A673 (cell line): ENCODE data around the gene TJP1. TPM values are rescaled to one million over a fixed set of nuclear protein-coding genes. Genes with fewer than 3 reads are reported as not detected.
"Not testable (repeated sequence)": the region's sequence is repeated elsewhere in the genome, so short reads cannot be mapped to it uniquely, and the experiment has no call there.

Experiments used
- BruUV-seq: library from RNA; stranded (reverse); fragments of 400-500 nt; replicated peaks from 2 replicates; lab custom pipeline; 2021; lab: Mats Ljungman, UMichigan
- CTCF ChIA-PET: fragments of 300-600 bp; sonication (Branson Sonifier 250); formaldehyde crosslinking; loops from one replicate; lab custom pipeline; 2022; ENCODE audit warnings: antibody characterized with exemption; lab: Charles Lee
- POLR2A ChIA-PET: fragments of 300-600 bp; sonication (Branson Sonifier 250); formaldehyde crosslinking; loops from one replicate; lab custom pipeline; 2022; ENCODE audit warnings: antibody characterized with exemption; ENCODE audit not compliant: low non-redundant PET; lab: Charles Lee
- DNase-seq: peaks from one replicate; pipeline ENCODE4 v3.0.0-alpha.2; 2015; ENCODE audit warnings: low spot score
- H3K27ac ChIP-seq: fragments of 200-600 bp; sonication (generic); 2 replicates; pipeline ENCODE4 v1.5.1; 2016; ENCODE audit warnings: mixed run types, low read depth, mild to moderate bottlenecking, mixed read lengths, antibody characterized with exemption, low read length; ENCODE audit not compliant: poor library complexity, severe bottlenecking
- H3K27me3 ChIP-seq: fragments of 200-600 bp; sonication (generic); replicated peaks from 2 replicates; pipeline ENCODE4 v1.6.1; 2017; ENCODE audit warnings: mixed run types, low read depth, mild to moderate bottlenecking, mixed read lengths, antibody characterized with exemption, low read length; ENCODE audit not compliant: insufficient read depth, poor library complexity
- H3K36me3 ChIP-seq: fragments of 200-600 bp; sonication (generic); 2 replicates; pipeline ENCODE4 v1.6.1; 2016; ENCODE audit warnings: mixed run types, mild to moderate bottlenecking, mixed read lengths, antibody characterized with exemption, low read length; ENCODE audit not compliant: insufficient read depth, poor library complexity, severe bottlenecking
- H3K4me1 ChIP-seq: fragments of 200-600 bp; sonication (generic); 2 replicates; pipeline ENCODE4 v1.6.1; 2017; ENCODE audit warnings: mixed run types, mild to moderate bottlenecking, mixed read lengths, antibody characterized with exemption, low read length; ENCODE audit not compliant: insufficient read depth, poor library complexity, severe bottlenecking
- H3K4me3 ChIP-seq: fragments of 200-600 bp; sonication (generic); 2 replicates; pipeline ENCODE4 v1.5.1; 2016; ENCODE audit warnings: low read depth, mixed run types, mild to moderate bottlenecking, mixed read lengths, low read length; ENCODE audit not compliant: poor library complexity, severe bottlenecking
- H3K9me3 ChIP-seq: fragments of 200-600 bp; sonication (generic); 2 replicates; pipeline ENCODE4 v1.6.1; 2016; ENCODE audit warnings: mixed run types, low read depth, mild to moderate bottlenecking, mixed read lengths, antibody characterized with exemption, low read length; ENCODE audit not compliant: poor library complexity, severe bottlenecking
- CTCF ChIP-seq: fragments of 300-800, 200-600 bp; sonication (generic); conservative IDR thresholded peaks from 2 replicates; pipeline ENCODE4 v1.5.1; 2017; ENCODE audit warnings: low read depth, mild to moderate bottlenecking, antibody characterized with exemption, low read length, moderate library complexity, mixed read lengths
- EZH2 ChIP-seq: fragments of 200-600 bp; sonication (generic); IDR thresholded peaks from 2 replicates; pipeline ENCODE4 v1.6.1; 2017; ENCODE audit warnings: borderline replicate concordance, low read depth, mild to moderate bottlenecking, mixed read lengths, antibody characterized with exemption, low read length; ENCODE audit not compliant: poor library complexity, severe bottlenecking
- intact Hi-C: fragments of 100-400 bp; cut with micrococcal nuclease; formaldehyde crosslinking; loops from one replicate; pipeline ENCODE4 v1.10.0; 2022; ENCODE audit not compliant: unreplicated experiment
- total RNA-seq: library from RNA; stranded (reverse); gene quantifications from 2 replicates; pipeline ENCODE4 v1.2.3, GENCODE V29; 2021

TJP1 gene
- total RNA-seq, 1 experiment from 2014 or later: 34.7 TPM

- H3K27me3 ChIP-seq: no peaks in the 10 kb centered on the region
- BruUV-seq: no TSS peak
- no peaks in the 10 kb centered on the region for H3K4me1 ChIP-seq
- no peaks in the 10 kb centered on the region for H3K36me3 ChIP-seq
- POLR2A ChIA-PET: no interaction called here
- intact Hi-C loops: no loop called here
- no peak overlapping the region for H3K4me3 ChIP-seq
- DNase-seq: no peak
- H3K27ac ChIP-seq: no peak overlapping the region
- H3K9me3 ChIP-seq: no peaks in the 10 kb centered on the region
- TF ChIP-seq EZH2 (no peak), CTCF (no peak)
- CTCF ChIA-PET: no interaction called here
Measured at GRCh38 chr15:29677455-29677854, 144.8 kb downstream of the TJP1 start.

GRCh38 chr15:29676961-29677402 lies 145.3 kb downstream of the TJP1 start:
- no peaks in the 10 kb centered on the region for H3K4me1 ChIP-seq
- H3K9me3 ChIP-seq: no peaks in the 10 kb centered on the region
- TF ChIP-seq CTCF (no peak), EZH2 (no peak)
- no peak overlapping the region for H3K4me3 ChIP-seq
- DNase-seq: peak; percentile 19
- CTCF ChIA-PET: no interaction called here
- BruUV-seq: no TSS peak
- POLR2A ChIA-PET: no interaction called here
- intact Hi-C loops: no loop called here
- no peak overlapping the region for H3K27ac ChIP-seq
- H3K36me3 ChIP-seq: no peaks in the 10 kb centered on the region
- H3K27me3 ChIP-seq: no peaks in the 10 kb centered on the region

- H3K27ac ChIP-seq, POLR2A ChIA-PET, intact Hi-C loops: not testable (repeated sequence)
Measured at GRCh38 chr15:29676374-29676960, 145.8 kb downstream of the TJP1 start.

GRCh38 chr15:29675791-29676301 lies 146.4 kb downstream of the TJP1 start:
- intact Hi-C loops: no loop called here
- ChIA-PET POLR2A (no interaction called here), CTCF (no interaction called here)
- no peak for TF ChIP-seq CTCF
- Histone ChIP-seq H3K27ac (no peak overlapping the region), H3K9me3 (no peaks in the 10 kb centered on the region), H3K4me3 (no peak overlapping the region), H3K36me3 (no peaks in the 10 kb centered on the region), H3K27me3 (no peaks in the 10 kb centered on the region), H3K4me1 (no peaks in the 10 kb centered on the region)
- no TSS peak for BruUV-seq
- DNase-seq: no peak

More at GRCh38 chr15:29676374-29676960, 145.8 kb downstream of the TJP1 start:
- DNase-seq: peak; percentile 18
- CTCF ChIA-PET, BruUV-seq, H3K36me3 ChIP-seq, H3K4me1 ChIP-seq, H3K9me3 ChIP-seq, H3K27me3 ChIP-seq, H3K4me3 ChIP-seq: not testable (repeated sequence)
